HCT116 (cell line): ENCODE results near the gene HNRNPL. TPM values are rescaled to one million over a fixed set of nuclear protein-coding genes. Genes with fewer than 3 reads are reported as not detected.
"Not testable (repeated sequence)": the region's sequence is repeated elsewhere in the genome, so short reads cannot be mapped to it uniquely, and the experiment has no call there.

Experiments used
- ATAC-seq: fragments of 200-7000 bp; cut with Tn5 transposase; 2 replicates; pipeline ENCODE4 v1.9.1; 2020; ENCODE audit warnings: mild to moderate bottlenecking, moderate library complexity
- BruUV-seq: library from RNA; stranded (reverse); fragments of 400-500 nt; replicated peaks from 2 replicates; lab custom pipeline; 2021; lab: Mats Ljungman, UMichigan
- CTCF ChIA-PET: fragments of 300-600 bp; sonication (Branson Sonifier 250); formaldehyde crosslinking; loops from one replicate; lab custom pipeline; 2021; ENCODE audit warnings: antibody characterized with exemption; lab: Charles Lee
- POLR2A ChIA-PET: fragments of 300-600, 350-600 bp; sonication (Branson Sonifier 250); formaldehyde crosslinking; loops from one replicate; lab custom pipeline; 2021; ENCODE audit warnings: antibody characterized with exemption; lab: Charles Lee
- RAD21 ChIA-PET, 2 experiments: fragments of 300-600 bp; sonication (Branson Sonifier 250); formaldehyde crosslinking; loops; one replicate each; lab custom pipeline; 2023; ENCODE audit warnings: low total read pairs in 2 of 2; ENCODE audit not compliant: uncharacterized antibody in 2 of 2, unreplicated experiment in 2 of 2, low non-redundant PET in 1 of 2; lab: Charles Lee
- DNase-seq: peaks from one replicate; pipeline ENCODE4 v3.0.0-alpha.2; 2010; ENCODE audit warnings: low read depth, low spot score
- H2AFZ ChIP-seq: fragments of 200-600 bp; shearing (Covaris generic), sonication (generic); 2 replicates; pipeline ENCODE4 v1.6.1; 2017; ENCODE audit warnings: low read depth, mixed run types, mixed read lengths, antibody characterized with exemption, low read length; ENCODE audit not compliant: poor library complexity, severe bottlenecking
- H3K27ac ChIP-seq: 2 replicates; pipeline ENCODE4 v1.5.1; 2012; ENCODE audit warnings: low read depth, low read length
- H3K27me3 ChIP-seq: fragments of 200-600 bp; sonication (generic); 2 replicates; pipeline ENCODE4 v1.6.1; 2016; ENCODE audit warnings: mixed run types, low read length, mixed read lengths; ENCODE audit not compliant: insufficient read depth
- H3K36me3 ChIP-seq, 2 experiments: fragments of 200-500 bp in 1 of 2; fragments of 200-600 bp in 1 of 2; sonication (Bioruptor generic) in 1 of 2; sonication (generic) in 1 of 2; 2 replicates each; pipeline versions ENCODE4 v1.5.1 to v1.6.1; 2014 to 2016; ENCODE audit warnings: low read length in 2 of 2, inconsistent platforms in 1 of 2, mixed read lengths in 1 of 2, mixed run types in 1 of 2; ENCODE audit not compliant: insufficient read depth in 2 of 2, control insufficient read depth in 1 of 2
- H3K4me1 ChIP-seq, 2 experiments: fragments of 200-600 bp in 1 of 2; sonication (generic) in 1 of 2; 2 replicates each; pipeline versions ENCODE4 v1.5.1 to v1.6.1; 2012 to 2017; ENCODE audit warnings: low read length in 2 of 2, inconsistent platforms in 1 of 2, mild to moderate bottlenecking in 1 of 2, mixed read lengths in 1 of 2, mixed run types in 1 of 2, moderate library complexity in 1 of 2; ENCODE audit not compliant: insufficient read depth in 2 of 2, control insufficient read depth in 1 of 2
- H3K4me2 ChIP-seq: fragments of 200-600 bp; sonication (generic); 2 replicates; pipeline ENCODE4 v1.6.1; 2017; ENCODE audit warnings: mixed run types, low read length, mixed read lengths
- H3K4me3 ChIP-seq, 2 experiments: fragments of 200-600 bp in 1 of 2; sonication (generic) in 1 of 2; replicated peaks in 1 of 2; 2 replicates each; pipeline ENCODE4 v1.5.1; 2011 to 2016; ENCODE audit warnings: low read length in 2 of 2, control low read depth in 1 of 2, low read depth in 1 of 2, mild to moderate bottlenecking in 1 of 2, mixed read lengths in 1 of 2, mixed run types in 1 of 2
- H3K79me2 ChIP-seq: fragments of 200-600 bp; sonication (generic); 2 replicates; pipeline ENCODE4 v1.6.1; 2017; ENCODE audit warnings: mild to moderate bottlenecking, mixed run types, low read length, moderate library complexity, mixed read lengths; ENCODE audit not compliant: insufficient read depth
- H3K9ac ChIP-seq: fragments of 200-600 bp; sonication (generic); 2 replicates; pipeline ENCODE4 v1.6.1; 2016; ENCODE audit warnings: low read length, mixed read lengths
- H3K9me2 ChIP-seq: fragments of 200-600 bp; sonication (generic), shearing (Covaris generic); 2 replicates; pipeline ENCODE4 v1.6.1; 2017; ENCODE audit warnings: mixed run types, mild to moderate bottlenecking, moderate library complexity; ENCODE audit not compliant: insufficient read depth
- H3K9me3 ChIP-seq, 2 experiments: fragments of 200-500 bp in 1 of 2; fragments of 200-600 bp in 1 of 2; sonication (Bioruptor generic) in 1 of 2; sonication (generic) in 1 of 2; 2 replicates each; pipeline ENCODE4 v1.6.1; 2014 to 2017; ENCODE audit warnings: low read length in 2 of 2, mixed read lengths in 2 of 2, inconsistent platforms in 1 of 2, low read depth in 1 of 2, mild to moderate bottlenecking in 1 of 2, mixed run types in 1 of 2, moderate library complexity in 1 of 2; ENCODE audit not compliant: control insufficient read depth in 1 of 2, insufficient read depth in 1 of 2
- H4K20me1 ChIP-seq: fragments of 200-600 bp; sonication (generic), shearing (Covaris generic); 2 replicates; pipeline ENCODE4 v1.6.1; 2017; ENCODE audit warnings: mixed run types, mild to moderate bottlenecking, moderate library complexity; ENCODE audit not compliant: insufficient read depth
- CBX3 ChIP-seq: IDR thresholded peaks from 2 replicates; pipeline ENCODE4 v1.6.1; 2012; ENCODE audit warnings: low read depth
- CEBPB ChIP-seq: IDR thresholded peaks from 2 replicates; pipeline ENCODE4 v1.6.1; 2012; ENCODE audit warnings: low read depth
- EGR1 ChIP-seq: IDR thresholded peaks from 2 replicates; pipeline ENCODE4 v1.6.1; 2012; ENCODE audit warnings: low read depth
- ELF1 ChIP-seq: IDR thresholded peaks from 2 replicates; pipeline ENCODE4 v1.6.1; 2012; ENCODE audit warnings: low read depth, borderline replicate concordance
- EZH2phosphoT487 ChIP-seq: fragments of 200-600 bp; IDR thresholded peaks from 2 replicates; pipeline ENCODE4 v1.6.1; 2018; ENCODE audit warnings: antibody characterized with exemption, borderline replicate concordance
- JUND ChIP-seq: IDR thresholded peaks from 2 replicates; pipeline ENCODE4 v1.6.1; 2012
- POLR2A ChIP-seq: IDR thresholded peaks from 2 replicates; pipeline ENCODE4 v1.7.0; 2011; ENCODE audit warnings: borderline replicate concordance; ENCODE audit not compliant: insufficient read depth, insufficient read length; ENCODE audit errors: extremely low read depth
- RAD21 ChIP-seq: IDR thresholded peaks from 2 replicates; pipeline ENCODE4 v1.6.1; 2012; ENCODE audit warnings: low read depth, mild to moderate bottlenecking
- SIN3A ChIP-seq: IDR thresholded peaks from 2 replicates; pipeline ENCODE4 v1.6.1; 2012; ENCODE audit warnings: low read depth
- SP1 ChIP-seq: IDR thresholded peaks from 2 replicates; pipeline ENCODE4 v1.6.1; 2012; ENCODE audit warnings: low read depth
- SRF ChIP-seq: IDR thresholded peaks from 2 replicates; pipeline ENCODE4 v1.6.1; 2012; ENCODE audit warnings: low read depth
- intact Hi-C: fragments of 100-400 bp; cut with micrococcal nuclease; formaldehyde crosslinking; loops from 2 replicates; pipeline ENCODE4 v1.10.0; 2022
- total RNA-seq: library from RNA; stranded (reverse); gene quantifications from one replicate; pipeline ENCODE4 v1.2.1, GENCODE V29; 2021; ENCODE audit not compliant: unreplicated experiment
- TF ChIP-seq, protein P1 (sequence below): IDR thresholded peaks from 2 replicates; pipeline ENCODE4 v1.6.1; 2012

The HNRNPL gene
- total RNA-seq, 1 experiment from 2014 or later: 551 TPM

DNA sequence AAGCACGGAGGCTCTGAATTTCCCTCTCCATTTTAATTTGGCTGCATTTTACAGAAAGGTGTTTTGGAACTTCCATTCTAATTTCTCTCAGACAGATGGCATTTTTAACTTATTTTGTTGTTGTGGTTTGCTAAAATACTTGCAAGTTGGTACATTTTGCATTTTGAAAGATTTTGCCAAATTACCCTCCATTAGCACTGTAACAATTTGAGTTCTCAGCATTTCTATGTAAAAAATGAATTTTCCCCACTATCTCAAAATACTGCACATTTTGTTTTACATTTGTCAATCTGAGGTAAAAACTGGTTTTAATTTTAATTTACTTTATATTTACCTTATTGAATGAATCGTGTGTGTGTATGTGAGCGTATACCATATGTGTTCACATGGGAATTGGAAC is 7.0 kb upstream of the HNRNPL start:
- H3K36me3 ChIP-seq: no peaks in the 10 kb centered on the region
- H3K4me3 ChIP-seq: no peak overlapping the region
- CTCF ChIA-PET: no interaction called here
- no peak overlapping the region for H2AFZ ChIP-seq
- no peak overlapping the region for H3K27ac ChIP-seq
- DNase-seq (no peak), ATAC-seq (no peak)
- RAD21 ChIA-PET: no interaction called here
- H3K9ac ChIP-seq: no peak overlapping the region
- intact Hi-C loops: no loop called here
- no peaks in the 10 kb centered on the region for H3K9me3 ChIP-seq
- POLR2A ChIA-PET: no interaction called here
- no peaks in the 10 kb centered on the region; the same call in 1 of the 2 replicates for H3K79me2 ChIP-seq
- no peaks in the 10 kb centered on the region for H4K20me1 ChIP-seq
- BruUV-seq: no TSS peak
- H3K4me1 ChIP-seq: peaks cover 7 to 9% of the 10 kb centered on the region in 2 experiments; a peak in 3 of 4 replicates
- H3K9me2 ChIP-seq: no peaks in the 10 kb centered on the region
- H3K27me3 ChIP-seq: no peaks in the 10 kb centered on the region
- TF ChIP-seq, protein P1, sequence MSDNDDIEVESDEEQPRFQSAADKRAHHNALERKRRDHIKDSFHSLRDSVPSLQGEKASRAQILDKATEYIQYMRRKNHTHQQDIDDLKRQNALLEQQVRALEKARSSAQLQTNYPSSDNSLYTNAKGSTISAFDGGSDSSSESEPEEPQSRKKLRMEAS: no peak
- no peak for TF ChIP-seq CBX3
- TF ChIP-seq RAD21: no peak
- TF ChIP-seq EZH2phosphoT487: no peak
- TF ChIP-seq POLR2A: no peak
- TF ChIP-seq EGR1: no peak
- no peak for TF ChIP-seq JUND
- no peak for TF ChIP-seq SP1
- no peak for TF ChIP-seq CEBPB
- TF ChIP-seq ELF1: no peak
- TF ChIP-seq SIN3A: no peak
- no peak for TF ChIP-seq SRF
- H3K4me2 ChIP-seq: no peak overlapping the region

DNA sequence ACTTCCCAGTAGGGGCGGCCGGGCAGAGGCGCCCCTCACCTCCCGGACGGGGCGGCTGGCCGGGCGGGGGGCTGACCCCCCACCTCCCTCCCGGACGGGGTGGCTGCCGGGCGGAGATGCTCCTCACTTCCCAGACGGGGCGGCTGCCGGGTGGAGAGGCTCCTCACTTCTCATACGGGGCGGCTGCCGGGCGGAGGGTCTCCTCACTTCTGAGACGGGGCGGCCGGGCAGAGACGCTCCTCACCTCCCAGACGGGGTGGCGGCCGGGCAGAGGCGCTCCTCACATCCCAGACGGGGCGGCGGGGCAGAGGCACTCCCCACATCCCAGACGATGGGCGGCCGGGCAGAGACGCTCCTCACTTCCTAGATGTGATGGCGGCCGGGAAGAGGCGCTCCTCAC is 6.0 kb upstream of the HNRNPL start:
- H3K4me2 ChIP-seq, H3K27me3 ChIP-seq, RAD21 ChIA-PET, H3K4me3 ChIP-seq, H3K79me2 ChIP-seq, H3K27ac ChIP-seq, BruUV-seq, CTCF ChIA-PET, H3K9ac ChIP-seq, H3K9me3 ChIP-seq, ATAC-seq, H4K20me1 ChIP-seq, intact Hi-C loops, H2AFZ ChIP-seq, H3K36me3 ChIP-seq, POLR2A ChIA-PET, H3K9me2 ChIP-seq, DNase-seq: not testable (repeated sequence)
- peaks cover 7 to 19% of the 10 kb centered on the region in 2 experiments for H3K4me1 ChIP-seq

DNA sequence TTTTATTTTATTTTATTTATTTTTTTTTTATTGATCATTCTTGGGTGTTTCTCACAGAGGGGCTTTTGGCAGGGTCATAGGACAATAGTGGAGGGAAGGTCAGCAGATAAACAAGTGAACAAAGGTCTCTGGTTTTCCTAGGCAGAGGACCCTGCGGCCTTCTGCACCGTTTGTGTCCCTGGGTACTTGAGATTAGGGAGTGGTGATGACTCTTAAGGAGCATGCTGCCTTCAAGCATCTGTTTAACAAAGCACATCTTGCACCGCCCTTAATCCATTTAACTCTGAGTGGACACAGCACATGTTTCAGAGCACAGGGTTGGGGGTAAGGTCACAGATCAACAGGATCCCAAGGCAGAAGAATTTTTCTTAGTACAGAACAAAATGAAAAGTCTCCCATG is 5.2 kb upstream of the HNRNPL start:
- intact Hi-C loops: loop anchor here (5.0 kb wide), 1 partner anchor 173 kb away; no protein-coding TSS in a partner anchor
- H3K9me3 ChIP-seq, POLR2A ChIA-PET, H2AFZ ChIP-seq, H3K36me3 ChIP-seq, RAD21 ChIA-PET, CTCF ChIA-PET, BruUV-seq, ATAC-seq, H3K9ac ChIP-seq, H3K9me2 ChIP-seq, H3K79me2 ChIP-seq, DNase-seq, H4K20me1 ChIP-seq, H3K4me3 ChIP-seq, H3K4me2 ChIP-seq, H3K27ac ChIP-seq, H3K27me3 ChIP-seq: not testable (repeated sequence)
- peaks cover 7 to 21% of the 10 kb centered on the region in 2 experiments for H3K4me1 ChIP-seq
